GM23338 (cell line): Measurements from ENCODE around the gene GPHN. TPM values are rescaled to one million over a fixed set of nuclear protein-coding genes. Genes with fewer than 3 reads are reported as not detected.

Experiments used
- ATAC-seq: fragments of 200-7000 bp; cut with Tn5 transposase; 3 replicates; pipeline ENCODE4 v1.9.1; 2020
- DNase-seq: peaks from one replicate; pipeline ENCODE4 v3.0.0-alpha.2; 2015; ENCODE audit warnings: low spot score
- H2AFZ ChIP-seq: fragments of 200-600 bp; sonication (generic); 2 replicates; pipeline ENCODE4 v1.8.0; 2016; ENCODE audit warnings: antibody characterized with exemption, mild to moderate bottlenecking, moderate library complexity
- H3F3A ChIP-seq: fragments of 200-600 bp; sonication (generic); replicated peaks from 2 replicates; pipeline ENCODE4 v1.8.0; 2017; ENCODE audit warnings: antibody characterized with exemption, mixed run types, low read depth
- H3K27ac ChIP-seq: fragments of 200-600 bp; sonication (generic); 2 replicates; pipeline ENCODE4 v1.6.1; 2016; ENCODE audit warnings: low read depth
- H3K27me3 ChIP-seq: fragments of 200-600 bp; sonication (generic); 2 replicates; pipeline ENCODE4 v1.8.0; 2016; ENCODE audit warnings: mild to moderate bottlenecking, mixed run types, moderate library complexity; ENCODE audit not compliant: insufficient read depth
- H3K36me3 ChIP-seq: fragments of 200-600 bp; sonication (generic); 2 replicates; pipeline ENCODE4 v1.8.0; 2016; ENCODE audit warnings: mild to moderate bottlenecking; ENCODE audit not compliant: insufficient read depth
- H3K4me1 ChIP-seq: fragments of 200-600 bp; sonication (generic); 2 replicates; pipeline ENCODE4 v1.8.0; 2016; ENCODE audit warnings: mild to moderate bottlenecking, moderate library complexity; ENCODE audit not compliant: insufficient read depth
- H3K4me2 ChIP-seq: fragments of 200-600 bp; sonication (generic); 2 replicates; pipeline ENCODE4 v1.7.1; 2017; ENCODE audit warnings: mixed run types
- H3K4me3 ChIP-seq: fragments of 200-600 bp; sonication (generic); 2 replicates; pipeline ENCODE4 v1.6.1; 2016; ENCODE audit warnings: mixed run types
- H3K79me2 ChIP-seq: fragments of 200-600 bp; sonication (generic); replicated peaks from 2 replicates; pipeline ENCODE4 v1.8.0; 2017; ENCODE audit warnings: mild to moderate bottlenecking; ENCODE audit not compliant: insufficient read depth
- H3K9me2 ChIP-seq: fragments of 200-600 bp; sonication (generic); 2 replicates; pipeline ENCODE4 v1.8.0; 2017; ENCODE audit not compliant: insufficient read depth
- H4K20me1 ChIP-seq: fragments of 200-600 bp; sonication (generic); replicated peaks from 2 replicates; pipeline ENCODE4 v1.8.0; 2017; ENCODE audit warnings: mild to moderate bottlenecking; ENCODE audit not compliant: insufficient read depth
- H3K27ac Mint-ChIP-seq: 2 replicates; pipeline ENCODE4 v1.8.0; 2020; ENCODE audit warnings: inconsistent platforms, mild to moderate bottlenecking, moderate library complexity, mixed read lengths
- H3K27me3 Mint-ChIP-seq: 3 replicates; pipeline ENCODE4 v1.8.0; 2022; ENCODE audit warnings: low read depth, mild to moderate bottlenecking, moderate library complexity, mixed read lengths, inconsistent platforms; ENCODE audit not compliant: insufficient read depth, poor library complexity
- H3K36me3 Mint-ChIP-seq: 3 replicates; pipeline ENCODE4 v1.8.0; 2021; ENCODE audit warnings: low read depth, mild to moderate bottlenecking, inconsistent platforms, moderate library complexity, mixed read lengths
- H3K4me1 Mint-ChIP-seq: 3 replicates; pipeline ENCODE4 v1.8.0; 2020; ENCODE audit warnings: mild to moderate bottlenecking, inconsistent platforms, mixed read lengths
- H3K4me3 Mint-ChIP-seq: 3 replicates; pipeline ENCODE4 v1.8.0; 2021; ENCODE audit warnings: moderate library complexity, mild to moderate bottlenecking, inconsistent platforms, mixed read lengths
- H3K9me3 Mint-ChIP-seq: 3 replicates; pipeline ENCODE4 v1.8.0; 2020; ENCODE audit warnings: moderate library complexity, mild to moderate bottlenecking, inconsistent platforms, mixed read lengths
- CREB1 ChIP-seq: fragments of 250-450 bp; sonication (Bioruptor Pico); IDR thresholded peaks from 2 replicates; pipeline ENCODE4 v1.5.0; 2020; ENCODE audit warnings: low read depth, mild to moderate bottlenecking, moderate library complexity
- ETS1 ChIP-seq: IDR thresholded peaks from 2 replicates; pipeline ENCODE4 v1.6.1; 2016; ENCODE audit warnings: antibody characterized with exemption
- EZH2 ChIP-seq: fragments of 200-600 bp; sonication (generic); IDR thresholded peaks from one replicate; pipeline ENCODE4 v1.8.0; 2017; ENCODE audit warnings: antibody characterized with exemption, mild to moderate bottlenecking, low read depth; ENCODE audit not compliant: unreplicated experiment
- EZH2phosphoT487 ChIP-seq: fragments of 200-600 bp; sonication (generic); IDR thresholded peaks from one replicate; pipeline ENCODE4 v1.8.1; 2018; ENCODE audit warnings: antibody characterized with exemption; ENCODE audit not compliant: unreplicated experiment
- JUNB ChIP-seq: IDR thresholded peaks from one replicate; pipeline ENCODE4 v1.6.1; 2016; ENCODE audit warnings: antibody characterized with exemption; ENCODE audit not compliant: unreplicated experiment
- POLR2AphosphoS5 ChIP-seq: IDR thresholded peaks from 2 replicates; pipeline ENCODE4 v1.6.1; 2016; ENCODE audit warnings: antibody characterized with exemption, low read depth
- REST ChIP-seq: IDR thresholded peaks from one replicate; pipeline ENCODE4 v1.6.1; 2018; ENCODE audit warnings: antibody characterized with exemption; ENCODE audit not compliant: unreplicated experiment
- STAT1 ChIP-seq: IDR thresholded peaks from one replicate; pipeline ENCODE4 v1.6.1; 2016; ENCODE audit warnings: antibody characterized with exemption; ENCODE audit not compliant: unreplicated experiment
- ZNF114 ChIP-seq: fragments of 250-450 bp; sonication (Bioruptor Pico); IDR thresholded peaks from 2 replicates; pipeline ENCODE4 v1.5.0; 2020; ENCODE audit warnings: mild to moderate bottlenecking, moderate library complexity
- ZNF331 ChIP-seq: fragments of 250-450 bp; sonication (Bioruptor Pico); IDR thresholded peaks from 2 replicates; pipeline ENCODE4 v1.5.0; 2020; ENCODE audit warnings: low read depth, mild to moderate bottlenecking, moderate library complexity
- ZNF462 ChIP-seq: fragments of 250-450 bp; sonication (Bioruptor Pico); IDR thresholded peaks from 2 replicates; pipeline ENCODE4 v1.5.0; 2020; ENCODE audit warnings: mild to moderate bottlenecking, moderate library complexity
- polyA plus RNA-seq: library from polyadenylated mRNA; unstranded; fragments of >200 nt; fragmentation: Nextera tagmentation; extraction: Ambion mirVana; gene quantifications from 2 replicates; pipeline ENCODE4 v1.2.1, GENCODE V29; 2016
- total RNA-seq: library from RNA; depleted of rRNA; stranded (reverse); fragments of >200 nt; shearing (Covaris generic); gene quantifications from 2 replicates; pipeline ENCODE4 v1.2.3, GENCODE V29; 2014

Gene GPHN
- total and polyA plus RNA-seq, 2 experiments from 2014 or later: 17.6 to 20.6 TPM

- H3K4me1 ChIP-seq: no peaks in the 10 kb centered on the region
- no peak overlapping the region for H3K4me2 ChIP-seq
- H4K20me1 ChIP-seq: peaks cover 2% of the 10 kb centered on the region; the same call in 1 of the 2 replicates
- Mint-ChIP-seq H3K4me3 (no peak overlapping the region), H3K27ac (no peak overlapping the region), H3K9me3 (peaks cover 5% of the 10 kb centered on the region; the same call in 2 of the 3 replicates), H3K4me1 (no peaks in the 10 kb centered on the region), H3K27me3 (no peaks in the 10 kb centered on the region), H3K36me3 (no peaks in the 10 kb centered on the region)
- H3K9me2 ChIP-seq: peaks cover 5% of the 10 kb centered on the region; the same call in 1 of the 2 replicates
- no peaks in the 10 kb centered on the region for H3F3A ChIP-seq
- ATAC-seq (no peak), DNase-seq (no peak)
- no peaks in the 10 kb centered on the region for H3K36me3 ChIP-seq
- no peak overlapping the region for H3K4me3 ChIP-seq
- TF ChIP-seq EZH2phosphoT487 (no peak), ZNF331 (no peak), JUNB (no peak), STAT1 (no peak)
- peaks cover 92% of the 10 kb centered on the region for H3K79me2 ChIP-seq
- no peak overlapping the region for H3K27ac ChIP-seq
- H3K27me3 ChIP-seq: no peaks in the 10 kb centered on the region
- H2AFZ ChIP-seq: no peak overlapping the region
Observed at GRCh38 chr14:66530526-66530925, 22.6 kb downstream of the GPHN start.

GRCh38 chr14:66539034-66539433 is 31.1 kb downstream of the GPHN start:
- Mint-ChIP-seq H3K27me3 (no peaks in the 10 kb centered on the region), H3K27ac (no peak overlapping the region), H3K9me3 (no peaks in the 10 kb centered on the region), H3K36me3 (no peaks in the 10 kb centered on the region), H3K4me3 (no peak overlapping the region), H3K4me1 (no peaks in the 10 kb centered on the region; the same call in 2 of the 3 replicates)
- Histone ChIP-seq H3K4me2 (no peak overlapping the region), H4K20me1 (peaks cover 2% of the 10 kb centered on the region; the same call in 1 of the 2 replicates), H3K79me2 (peaks cover 82% of the 10 kb centered on the region), H3K4me3 (no peak overlapping the region), H3F3A (no peaks in the 10 kb centered on the region), H3K36me3 (no peaks in the 10 kb centered on the region; the same call in 1 of the 2 replicates), H3K4me1 (peaks cover 5% of the 10 kb centered on the region; the same call in 1 of the 2 replicates), H3K27me3 (no peaks in the 10 kb centered on the region), H3K27ac (no peak overlapping the region), H3K9me2 (no peaks in the 10 kb centered on the region), H2AFZ (no peak overlapping the region)
- ATAC-seq: no peak
- no peak for DNase-seq
- no peak for TF ChIP-seq ZNF114 (CRISPR knock-in tag)
- no peak for TF ChIP-seq ETS1
- no peak for TF ChIP-seq ZNF462 (CRISPR knock-in tag)
- no peak for TF ChIP-seq EZH2
- no peak for TF ChIP-seq STAT1
- no peak for TF ChIP-seq ZNF331
- TF ChIP-seq EZH2phosphoT487: no peak
- no peak for TF ChIP-seq JUNB
- TF ChIP-seq CREB1 (CRISPR knock-in tag): no peak
- TF ChIP-seq REST: no peak
- no peak for TF ChIP-seq POLR2AphosphoS5
